NCI-H2107 (cell line): ENCODE measurements around the gene ZDHHC24.

Experiments used
- DNase-seq: peaks from one replicate; lab custom pipeline; 2025; lab: John Stamatoyannopoulos, UW

The ZDHHC24 gene

DNA sequence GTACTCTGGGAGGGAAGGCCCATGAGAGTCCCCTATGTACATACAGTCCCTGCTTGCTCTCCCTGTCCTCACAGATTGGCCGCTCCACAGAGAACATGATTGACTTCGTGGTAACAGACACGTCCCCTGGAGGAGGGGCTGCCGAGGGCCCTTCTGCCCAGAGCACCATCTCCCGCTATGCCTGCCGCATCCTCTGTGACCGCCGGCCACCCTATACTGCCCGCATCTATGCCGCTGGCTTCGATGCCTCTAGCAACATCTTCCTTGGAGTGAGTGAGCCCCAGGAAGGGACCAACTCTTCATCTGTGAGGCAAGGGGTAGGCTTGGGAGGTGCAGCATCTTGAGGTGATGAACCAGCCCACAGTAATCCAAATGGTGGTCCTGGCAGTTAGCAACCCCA, 72.7 kb downstream of the ZDHHC24 start:
- no peak for DNase-seq

DNA sequence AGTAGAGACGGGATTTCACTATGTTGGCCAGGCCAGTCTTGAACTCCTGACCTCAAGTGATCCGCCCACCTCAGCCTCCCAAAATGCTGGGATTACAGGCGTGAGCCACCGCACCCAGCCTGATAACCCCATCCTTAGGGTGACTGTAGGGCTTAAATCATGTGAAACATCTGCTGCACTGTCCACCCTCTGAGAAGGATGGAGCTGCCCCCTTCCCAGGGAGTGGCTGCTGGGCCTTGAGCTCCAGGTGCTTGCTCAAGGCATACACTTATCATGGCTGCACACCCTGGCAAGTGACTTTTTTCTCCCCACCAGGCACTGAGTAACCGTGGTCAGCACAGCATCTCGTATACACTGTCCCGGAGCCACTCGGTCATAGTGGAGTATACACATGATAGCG, 73.8 kb downstream of the ZDHHC24 start:
- no peak for DNase-seq

DNA sequence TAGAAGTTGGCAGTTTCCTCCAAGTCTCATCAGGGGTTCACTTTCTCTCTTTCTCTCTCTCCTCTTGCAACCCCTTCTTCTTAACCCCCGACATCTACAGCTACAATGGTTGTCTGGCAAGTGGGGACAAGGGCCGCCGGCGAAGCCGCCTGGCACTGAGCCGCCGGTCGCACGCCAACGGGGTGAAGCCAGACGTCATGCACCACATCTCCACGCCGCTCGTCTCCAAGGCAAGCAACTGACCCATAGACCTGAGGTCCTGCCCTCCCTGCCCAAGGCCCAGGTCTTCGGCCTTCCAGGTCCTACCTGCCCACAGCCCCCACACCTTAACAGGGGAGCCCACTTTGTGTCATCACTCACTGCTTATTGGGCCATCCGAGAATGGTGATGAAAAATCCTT, 74.7 kb downstream of the ZDHHC24 start:
- DNase-seq = no peak
